ENCODE measurements around the gene FOXC2.
A peak's percentile ranks its signal among the peaks of the same experiment; 100 is the strongest.

The FOXC2 gene

DNA sequence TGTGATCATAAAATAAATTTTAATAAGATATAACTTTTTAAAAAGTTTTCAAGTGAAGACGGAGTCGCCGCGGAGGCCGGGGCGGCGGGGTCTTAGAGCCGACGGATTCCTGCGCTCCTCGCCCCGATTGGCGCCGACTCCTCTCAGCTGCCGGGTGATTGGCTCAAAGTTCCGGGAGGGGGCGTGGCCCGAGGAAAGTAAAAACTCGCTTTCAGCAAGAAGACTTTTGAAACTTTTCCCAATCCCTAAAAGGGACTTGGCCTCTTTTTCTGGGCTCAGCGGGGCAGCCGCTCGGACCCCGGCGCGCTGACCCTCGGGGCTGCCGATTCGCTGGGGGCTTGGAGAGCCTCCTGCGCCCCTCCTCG lies at the start of gene FOXC2:
TSS of gene FOXC2 (plus strand) at position 229 of the 365 bp plus-strand sequence. CDS start 507 bp downstream, outside the sequence.
- DNase-seq (ENCODE audit: low spot score): no peak

DNA sequence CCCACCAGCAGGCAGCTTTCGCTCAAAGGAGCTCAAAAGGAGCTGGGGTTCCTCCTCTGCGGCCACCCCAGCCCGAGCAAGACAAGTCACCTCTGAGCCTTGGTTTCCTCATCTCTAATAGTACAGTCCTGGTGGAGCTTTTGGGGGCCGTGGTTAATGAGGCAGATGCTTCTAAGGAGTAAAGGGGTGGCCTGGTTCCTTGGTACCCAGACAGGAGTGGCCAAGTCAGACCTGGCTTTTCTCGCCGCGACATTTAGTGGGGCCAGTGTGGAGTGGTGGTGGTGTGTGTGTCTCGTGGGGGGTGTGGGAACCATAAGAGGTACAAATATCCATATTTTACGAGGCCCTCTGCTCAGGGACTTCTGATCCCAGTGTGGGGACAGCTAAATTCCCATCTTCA lies 49.6 kb upstream of the FOXC2 start:
- no peak for DNase-seq (ENCODE audit: low spot score)

DNA sequence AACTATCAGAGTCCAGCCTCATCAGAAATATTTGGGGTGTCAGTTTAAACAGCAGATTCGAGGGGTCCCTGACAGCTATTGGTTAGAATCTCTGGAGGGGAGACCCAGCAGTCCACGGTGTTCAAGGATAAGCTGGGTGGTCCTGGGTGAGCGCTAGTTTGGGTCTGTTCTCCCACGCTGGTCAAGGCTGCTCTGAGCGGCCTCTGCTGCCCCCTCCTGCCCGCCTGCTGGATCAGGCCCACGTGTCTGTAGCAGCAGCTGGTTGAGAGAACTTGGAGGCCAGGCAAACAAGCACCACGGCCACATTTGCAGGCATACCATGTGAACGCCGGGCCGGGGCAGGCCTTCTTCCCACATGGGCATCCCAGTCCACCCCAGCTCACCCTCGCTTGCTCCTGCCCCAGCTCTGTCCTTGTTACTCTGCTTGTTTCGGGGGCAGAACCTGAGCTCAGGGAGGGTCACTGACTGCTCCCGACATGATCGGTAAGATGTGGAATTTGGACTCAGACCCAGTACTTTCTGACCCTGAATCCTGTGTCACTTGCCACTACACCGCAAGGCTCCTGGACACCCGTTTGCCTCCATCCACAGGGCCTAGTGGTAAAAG lies 48.9 kb upstream of the FOXC2 start:
- DNase-seq (ENCODE audit: low spot score): peak; percentile 53

DNA sequence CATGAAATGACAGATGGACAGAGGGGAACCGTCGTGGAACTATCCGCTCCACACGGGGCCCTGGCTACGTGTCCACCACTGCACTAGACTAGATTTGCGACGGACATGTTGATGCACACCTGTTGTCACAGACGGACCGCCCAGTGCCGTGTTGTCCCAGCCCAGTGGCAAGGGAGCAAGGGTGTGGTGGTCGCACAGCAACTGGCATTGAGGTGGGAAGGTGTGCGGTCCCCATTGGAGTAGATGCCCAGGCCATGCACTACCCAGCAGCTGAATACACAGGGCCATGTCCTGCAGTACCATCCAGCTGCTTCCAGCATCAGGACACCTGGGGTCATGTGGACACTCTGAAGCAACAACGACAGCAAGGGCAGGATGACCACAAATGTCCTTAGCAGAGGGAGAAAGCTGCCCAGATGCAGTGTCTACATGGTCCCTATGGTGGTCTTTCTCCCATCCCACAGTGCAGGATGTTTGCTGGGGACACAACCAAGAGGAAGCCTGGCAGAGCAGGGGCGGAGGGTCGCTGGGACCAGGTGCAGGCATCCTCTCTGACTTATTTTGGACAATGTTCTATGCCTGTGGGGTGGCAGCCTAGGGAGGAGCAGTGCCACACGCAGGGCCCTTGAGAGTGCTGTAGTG lies 47.5 kb upstream of the FOXC2 start:
- no peak for DNase-seq (ENCODE audit: low spot score)

DNA sequence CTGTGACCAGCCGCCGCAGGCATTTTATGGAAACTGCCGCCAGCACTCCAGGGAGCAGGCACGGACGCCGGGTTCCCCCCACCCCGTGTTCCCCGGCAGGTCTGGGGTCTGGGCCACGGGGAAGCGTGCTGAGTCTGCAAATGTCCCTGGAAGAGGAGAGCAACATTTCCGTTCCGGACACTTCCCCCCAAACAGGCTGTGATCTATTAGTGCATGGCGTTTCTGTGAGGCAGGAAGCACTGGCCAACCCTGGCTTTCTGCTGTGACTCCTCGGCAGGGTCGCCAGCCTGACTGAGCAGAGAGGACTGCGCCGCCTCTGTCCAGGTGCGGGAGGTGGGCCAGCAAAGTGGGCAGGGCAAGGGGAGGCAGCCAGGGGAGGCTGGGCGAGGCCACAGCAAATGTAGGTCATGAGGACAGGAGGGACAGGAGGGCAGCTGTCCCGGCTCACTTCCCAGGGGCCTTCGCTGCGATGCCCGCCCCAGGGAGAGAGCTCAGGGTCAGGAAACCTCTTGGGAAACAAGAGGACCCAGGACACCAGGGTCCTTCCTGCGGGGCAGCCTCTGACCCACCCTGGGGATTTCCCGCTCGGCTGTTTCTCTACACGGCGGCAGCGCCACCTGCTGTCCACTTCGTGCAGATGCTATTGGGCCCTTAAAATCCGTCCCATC lies 46.8 kb upstream of the FOXC2 start:
- peak; percentile 34 for DNase-seq (ENCODE audit: low spot score)

DNA sequence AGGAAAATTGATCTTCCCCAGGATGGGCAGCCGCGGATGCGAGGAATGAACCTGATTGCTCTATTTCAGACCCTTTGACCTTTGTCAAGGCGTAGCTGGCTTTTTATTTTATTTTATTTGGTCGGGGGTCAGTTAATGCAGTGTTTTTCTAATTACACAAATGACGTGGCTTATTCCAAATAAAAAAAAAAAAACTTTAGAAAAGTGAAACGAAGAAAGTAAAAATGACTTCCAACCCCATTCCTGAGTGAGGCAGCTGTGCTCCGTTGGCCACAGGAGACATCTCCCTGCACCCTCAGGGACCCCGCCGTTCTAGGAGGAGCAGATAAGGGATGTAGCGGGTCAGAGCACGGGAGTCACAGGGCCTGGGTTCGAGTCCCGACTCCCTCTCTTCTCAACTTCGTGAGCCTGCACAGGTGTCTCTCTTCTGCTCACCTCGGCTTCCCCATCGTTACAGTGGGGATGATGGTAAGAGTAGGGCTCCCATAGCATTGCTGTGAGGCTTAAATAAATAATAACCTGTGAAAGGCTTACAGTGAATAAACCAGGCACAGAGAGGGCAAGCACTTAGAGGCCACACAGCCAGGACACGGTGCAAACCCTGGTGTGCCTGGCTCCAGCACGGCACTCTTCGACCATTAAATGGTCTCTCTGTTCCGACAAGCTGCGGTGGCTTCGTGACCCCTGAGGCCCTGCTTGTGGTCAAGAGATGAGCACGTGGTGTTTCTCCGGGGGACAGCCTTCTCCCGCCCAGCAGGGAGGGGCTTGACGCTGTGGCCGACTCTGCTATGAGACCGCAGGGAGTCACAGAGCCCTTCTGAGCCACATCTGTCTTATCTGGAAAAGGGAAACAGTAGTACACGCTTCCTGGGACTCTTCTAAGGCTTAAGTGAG lies 46.1 kb upstream of the FOXC2 start:
- no peak for DNase-seq (ENCODE audit: low spot score)

DNA sequence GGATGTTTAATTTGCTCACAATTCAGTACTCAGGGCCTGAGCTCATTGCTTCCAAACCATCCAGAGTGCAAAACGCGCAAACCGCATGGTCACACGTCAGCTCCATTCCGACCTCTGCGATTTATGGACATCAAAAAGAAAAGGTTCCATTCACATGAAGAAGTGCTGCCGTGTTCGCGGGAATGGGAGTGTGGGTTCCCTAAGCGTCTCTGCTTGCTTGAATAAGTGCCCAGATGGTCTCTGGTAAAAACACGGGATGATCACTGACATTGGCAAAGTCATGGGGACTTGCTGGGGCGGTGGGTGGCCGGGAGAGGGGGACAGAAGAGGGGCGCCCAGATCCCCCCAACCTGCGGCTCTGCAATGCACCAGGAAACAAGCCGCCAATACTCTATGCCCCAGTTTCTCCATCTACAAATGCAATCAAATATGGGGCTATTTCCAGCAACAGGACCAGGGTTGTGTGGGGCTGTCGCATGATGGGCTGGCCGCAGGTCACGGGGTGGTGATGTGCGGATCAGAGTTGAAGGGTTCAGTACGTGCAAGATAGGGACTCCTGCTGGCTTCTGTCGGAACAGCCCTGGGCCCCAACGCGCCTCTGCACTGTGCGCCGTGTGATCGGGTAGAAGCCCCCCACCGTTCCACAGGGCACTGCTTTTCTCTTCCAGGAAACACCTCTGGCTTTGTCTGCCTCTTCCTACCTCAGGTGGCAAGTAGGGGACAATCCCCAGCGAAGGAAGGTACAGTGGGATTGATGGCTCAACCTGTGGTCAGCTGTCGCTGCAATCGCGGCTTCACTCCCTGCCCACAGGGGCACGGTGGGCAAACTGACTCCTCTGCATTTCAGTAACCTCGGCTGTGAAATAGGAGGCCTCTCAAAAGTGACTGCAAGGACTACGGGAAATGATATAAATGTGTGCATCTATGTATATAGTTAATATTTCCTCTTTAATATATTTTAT lies 45.1 kb upstream of the FOXC2 start:
- no peak for DNase-seq (ENCODE audit: low spot score)

DNA sequence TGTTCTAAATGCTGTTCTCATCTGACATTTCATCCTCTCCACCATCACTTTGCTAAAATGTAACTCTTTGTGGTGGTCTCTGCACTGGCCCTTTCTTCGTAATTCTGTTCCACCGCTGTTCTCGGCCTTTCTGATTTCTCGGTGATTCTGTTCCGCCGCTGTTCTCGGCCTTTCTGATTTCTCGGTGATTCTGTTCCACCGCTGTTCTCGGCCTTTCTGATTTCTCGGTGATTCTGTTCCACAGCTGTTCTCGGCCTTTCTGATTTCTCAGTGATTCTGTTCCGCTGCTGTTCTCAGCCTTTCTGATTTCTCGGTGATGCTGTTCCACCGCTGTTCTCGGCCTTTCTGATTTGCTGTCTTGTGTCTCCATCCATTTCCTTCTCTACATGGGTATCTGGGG lies 44.0 kb upstream of the FOXC2 start:
- DNase-seq (ENCODE audit: low spot score): no peak

DNA sequence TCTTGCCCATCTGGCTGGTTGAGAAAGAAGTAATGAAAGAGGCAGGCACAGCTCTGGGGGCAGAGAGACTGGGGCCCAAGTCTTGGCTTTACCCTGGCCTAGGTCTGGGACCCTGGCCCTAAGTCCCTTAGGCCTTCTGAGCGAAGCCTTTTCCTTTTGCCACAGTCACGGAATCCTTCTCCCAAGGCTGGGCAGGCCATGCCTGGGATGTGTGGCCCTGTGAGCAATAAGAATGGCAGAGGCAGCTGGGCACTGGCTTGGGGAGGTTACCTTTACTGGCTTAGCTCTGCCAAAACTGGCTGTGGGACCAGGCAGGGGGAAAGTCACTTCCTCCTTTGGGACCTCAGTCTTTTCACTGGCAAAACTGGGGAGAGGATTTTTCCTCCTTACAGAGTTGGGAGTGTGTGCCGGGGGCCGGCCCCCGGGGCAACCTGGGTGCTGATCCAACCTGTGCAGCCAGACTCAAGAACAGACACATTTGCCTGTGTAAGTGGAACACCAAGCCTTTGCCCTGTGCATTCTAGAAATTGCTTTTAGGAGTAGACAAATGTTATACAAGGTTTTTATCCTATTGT lies 43.4 kb upstream of the FOXC2 start:
- DNase-seq (ENCODE audit: low spot score): no peak

DNA sequence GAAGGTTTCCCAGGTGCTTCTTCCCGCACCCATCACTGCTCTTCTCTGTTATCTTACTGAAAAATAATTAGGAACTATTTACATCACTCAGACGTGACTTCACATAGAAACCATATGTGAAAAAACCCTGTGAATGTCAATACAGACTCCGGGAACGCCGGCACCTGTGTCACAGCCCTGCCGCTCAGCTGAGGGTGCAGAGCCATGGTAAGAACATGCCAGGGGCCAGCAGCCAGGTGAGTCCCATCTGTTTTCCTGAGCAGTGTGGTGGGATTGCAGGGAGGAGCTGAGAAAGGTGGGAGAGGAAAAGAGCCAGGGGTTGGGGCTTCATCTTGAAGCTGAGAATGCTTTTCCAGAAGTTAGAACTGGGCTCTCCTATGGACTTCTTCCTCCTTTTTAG lies 42.6 kb upstream of the FOXC2 start:
- no peak for DNase-seq (ENCODE audit: low spot score)

DNA sequence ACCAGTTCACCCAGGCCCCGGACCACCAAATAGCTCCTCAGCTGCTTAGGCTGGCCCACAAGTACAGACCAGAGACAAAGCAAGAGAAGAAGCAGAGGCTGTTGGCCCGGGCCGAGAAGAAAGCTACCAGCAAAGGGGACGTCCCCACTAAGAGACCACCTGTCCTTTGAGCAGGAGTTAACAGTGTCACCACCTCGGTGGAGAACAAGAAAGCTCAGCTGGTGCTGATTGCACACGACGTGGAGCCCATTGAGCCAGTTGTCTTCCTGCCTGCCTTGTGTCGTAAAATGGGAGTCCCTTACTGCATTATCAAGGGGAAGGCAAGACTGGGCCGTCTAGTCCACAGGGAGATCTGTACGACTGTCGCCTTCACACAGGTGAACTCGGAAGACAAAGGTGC lies 40.9 kb upstream of the FOXC2 start:
- no peak for DNase-seq (ENCODE audit: low spot score)

DNA sequence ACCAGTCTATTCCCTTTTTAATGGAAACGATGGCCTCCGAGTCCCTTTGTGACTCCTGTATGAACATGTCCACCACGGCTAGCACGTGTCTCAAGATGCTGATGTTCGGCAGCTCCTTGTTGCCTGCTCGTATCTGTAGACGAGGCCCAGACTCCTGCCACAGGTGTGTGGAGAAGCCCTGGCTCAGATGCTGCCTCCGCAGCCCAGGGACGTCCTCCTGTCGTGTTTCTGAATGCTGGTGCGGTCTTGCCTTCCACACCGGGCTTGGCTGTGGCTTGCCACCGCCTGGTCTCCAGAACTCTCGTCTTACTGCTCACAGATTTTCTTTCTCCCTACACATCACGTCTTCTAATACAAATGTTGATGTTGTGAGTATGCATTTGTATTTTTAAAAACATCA lies 39.3 kb upstream of the FOXC2 start:
- DNase-seq (ENCODE audit: low spot score): no peak

DNA sequence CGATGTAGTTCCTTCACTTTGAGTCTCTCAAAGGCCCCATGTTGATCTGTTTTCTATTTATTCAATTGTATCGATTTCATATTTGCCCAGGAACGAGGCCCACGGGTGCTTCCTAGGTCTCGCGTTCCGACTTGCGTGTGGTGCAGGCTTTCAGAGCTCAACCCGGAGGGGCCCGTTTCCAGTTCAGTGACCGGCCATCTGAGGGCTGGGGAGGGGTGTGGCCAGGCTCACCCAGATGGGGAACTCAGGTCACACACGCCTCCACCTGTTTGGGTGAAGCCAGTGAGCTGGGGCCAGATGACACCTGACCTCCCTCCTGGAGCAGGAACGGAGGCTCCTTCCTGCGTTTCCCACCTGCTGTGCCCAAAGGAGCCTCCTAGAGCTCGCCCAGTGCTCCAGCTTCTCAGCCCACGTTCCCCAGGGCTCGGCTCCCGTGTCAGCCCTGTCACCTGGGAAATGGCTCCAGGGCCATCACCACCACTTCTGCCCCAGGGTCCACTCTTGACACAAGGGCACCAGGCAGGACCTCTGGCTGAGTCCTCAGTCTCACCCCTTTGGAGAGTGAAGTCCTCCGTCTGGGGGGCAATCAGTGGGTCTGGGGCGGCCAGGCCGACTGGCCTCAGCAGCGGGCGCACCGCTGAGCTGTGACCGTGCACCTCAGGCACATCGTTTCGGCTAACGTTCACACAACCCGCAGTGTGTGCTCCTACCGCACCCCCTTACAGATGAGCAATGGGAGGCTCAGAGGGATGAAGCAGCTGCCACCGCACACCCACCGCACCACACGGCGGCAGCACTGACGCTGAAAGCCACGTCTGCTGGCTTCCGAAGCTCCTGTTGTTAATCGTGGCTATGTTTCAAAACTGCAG lies 38.3 kb upstream of the FOXC2 start:
- no peak for DNase-seq (ENCODE audit: low spot score)

DNA sequence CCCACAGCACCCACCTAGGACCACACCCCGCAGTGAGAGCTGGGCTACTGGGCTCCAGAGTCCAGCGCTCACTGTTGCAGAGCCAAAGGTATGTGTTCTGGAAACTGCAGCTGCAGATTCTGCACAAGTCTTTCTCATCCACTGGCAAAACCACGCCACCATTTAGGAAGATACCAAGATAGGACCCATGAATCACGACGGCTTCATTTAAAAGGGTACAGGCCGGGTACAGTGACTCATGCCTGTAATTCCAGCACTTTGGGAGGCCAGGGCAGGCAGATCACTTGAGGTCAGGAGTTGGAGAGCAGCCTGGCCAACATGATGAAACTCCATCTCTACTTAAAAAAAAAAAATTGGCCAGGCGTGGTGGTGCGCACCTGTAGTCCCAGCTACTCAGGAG lies 37.5 kb upstream of the FOXC2 start:
- no peak for DNase-seq (ENCODE audit: low spot score)

DNA sequence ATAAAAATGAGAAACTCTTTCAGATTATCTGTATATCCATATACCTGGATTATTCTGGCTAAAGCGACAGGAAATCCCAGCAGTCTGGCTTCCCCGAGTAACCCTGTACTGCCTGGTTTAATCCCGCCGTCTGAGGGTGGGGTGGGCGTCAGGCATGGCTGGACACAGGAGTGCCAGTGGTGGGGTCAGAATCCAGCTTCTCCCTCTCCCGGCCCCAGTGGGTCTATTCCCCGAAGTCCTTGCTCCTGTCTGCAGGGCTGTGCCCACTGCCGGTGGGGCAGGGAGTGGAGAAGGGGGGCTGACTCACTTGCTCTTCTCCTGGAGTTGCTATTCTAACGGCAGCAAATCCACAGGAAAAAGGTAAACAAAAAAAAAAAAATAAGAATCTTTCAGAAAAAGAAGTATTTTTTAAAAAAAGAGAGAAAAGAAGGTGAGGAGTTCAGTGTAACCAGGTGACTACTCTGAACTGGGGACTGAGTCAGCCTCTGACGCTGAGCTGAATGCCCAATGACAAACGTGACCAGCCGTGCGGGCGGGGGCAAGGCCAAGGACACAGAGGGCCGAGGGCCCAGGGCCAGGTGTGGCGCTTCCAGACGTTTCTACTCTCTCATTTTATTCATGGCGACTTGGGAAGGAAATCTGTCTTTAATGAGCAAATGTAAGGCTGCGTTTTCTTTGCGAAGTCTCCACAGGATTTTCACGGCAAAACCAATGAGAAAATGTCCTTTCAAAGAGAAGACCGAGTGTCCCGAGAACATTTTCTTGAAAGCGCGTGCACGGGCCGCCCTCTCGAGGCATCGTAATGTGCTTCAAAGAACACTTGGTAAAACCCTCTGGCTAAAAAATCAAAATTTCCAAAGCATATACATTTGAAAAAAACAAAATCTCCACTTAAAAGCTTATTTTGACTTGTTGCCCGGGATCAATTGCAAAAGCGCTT lies 36.1 kb upstream of the FOXC2 start:
- no peak for DNase-seq (ENCODE audit: low spot score)

DNA sequence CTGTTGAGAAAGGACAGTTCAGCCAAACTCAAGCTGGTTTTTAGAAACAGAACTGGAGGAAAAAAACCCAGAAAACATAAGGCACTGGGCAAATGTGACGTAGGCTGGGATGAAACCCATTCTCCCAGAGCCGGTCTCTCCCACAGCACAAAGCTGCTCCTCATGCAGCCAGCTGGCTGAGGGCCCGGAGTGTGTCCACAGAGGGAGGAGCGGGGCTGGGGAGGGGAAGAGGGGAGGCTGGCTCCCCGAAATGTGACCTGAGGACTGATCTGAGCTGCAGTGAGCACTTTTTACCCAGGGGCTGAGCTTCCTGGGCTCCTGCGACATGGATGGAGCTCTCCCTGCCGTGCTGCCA lies 35.5 kb upstream of the FOXC2 start:
- no peak for DNase-seq (ENCODE audit: low spot score)

DNA sequence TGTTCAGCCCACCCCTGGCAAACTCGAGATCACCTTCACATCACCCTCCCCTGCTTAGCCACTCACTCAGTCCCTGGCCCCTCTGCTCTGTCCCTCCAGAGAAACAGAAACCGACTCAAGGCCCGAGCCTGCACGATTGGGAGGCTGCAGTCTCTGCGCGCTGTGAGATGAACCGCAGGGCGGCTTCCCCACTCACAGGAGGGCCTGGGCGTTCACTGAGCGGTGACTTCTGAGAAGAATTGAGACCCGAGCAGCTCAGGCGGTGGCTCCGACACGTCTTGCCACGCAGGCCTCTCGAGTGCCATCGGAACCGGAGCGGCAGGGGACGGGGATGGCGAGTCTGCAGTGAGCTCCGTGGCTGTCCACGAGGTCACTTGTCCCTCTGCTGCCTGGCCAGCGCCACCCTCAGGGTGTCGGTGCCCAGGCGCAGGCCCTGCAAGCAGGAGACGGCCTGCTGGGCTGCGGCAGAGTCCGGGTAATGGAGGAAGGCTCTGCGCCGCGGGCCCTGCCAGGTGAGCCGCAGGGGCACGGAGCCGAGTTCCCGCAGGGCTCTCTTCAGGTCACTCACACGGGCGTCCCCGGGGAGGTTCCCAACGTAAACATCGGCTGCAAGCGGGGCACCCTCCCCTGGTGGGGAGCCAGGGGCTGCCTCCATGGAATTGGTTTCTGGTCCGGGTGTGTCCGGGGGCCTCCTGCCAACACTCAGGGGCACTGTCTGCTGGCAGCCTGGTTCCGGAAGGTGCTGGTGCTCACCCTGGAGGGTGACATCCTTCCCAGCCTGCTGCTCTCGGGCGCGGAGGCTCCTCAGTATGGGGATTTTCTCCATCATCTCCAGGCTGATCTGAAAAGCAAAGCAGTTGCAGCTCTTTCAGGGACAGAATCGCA lies 34.7 kb upstream of the FOXC2 start:
- DNase-seq (ENCODE audit: low spot score): no peak

DNA sequence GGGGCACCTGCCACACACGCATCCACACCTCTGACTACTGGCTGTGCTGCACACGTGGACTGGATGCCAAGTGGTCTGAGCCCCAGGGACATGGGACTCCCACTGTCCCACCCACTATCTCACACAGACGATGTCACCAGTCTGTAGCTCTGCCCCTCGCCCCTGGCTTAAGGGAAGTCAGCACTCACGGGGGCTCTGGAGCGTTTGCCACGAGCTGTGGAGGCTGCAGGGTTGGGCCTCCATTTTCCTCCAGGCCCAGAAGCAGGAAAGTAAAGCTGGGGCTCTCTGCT lies 34.2 kb upstream of the FOXC2 start:
- no peak for DNase-seq (ENCODE audit: low spot score)
